HK-2 (cell line): ENCODE data around the gene TRAPPC6A.

Source experiments
- DNase-seq: peaks from one replicate; pipeline ENCODE4 v3.0.0-alpha.2; 2018; ENCODE audit not compliant: unreplicated experiment

The TRAPPC6A gene

DNA sequence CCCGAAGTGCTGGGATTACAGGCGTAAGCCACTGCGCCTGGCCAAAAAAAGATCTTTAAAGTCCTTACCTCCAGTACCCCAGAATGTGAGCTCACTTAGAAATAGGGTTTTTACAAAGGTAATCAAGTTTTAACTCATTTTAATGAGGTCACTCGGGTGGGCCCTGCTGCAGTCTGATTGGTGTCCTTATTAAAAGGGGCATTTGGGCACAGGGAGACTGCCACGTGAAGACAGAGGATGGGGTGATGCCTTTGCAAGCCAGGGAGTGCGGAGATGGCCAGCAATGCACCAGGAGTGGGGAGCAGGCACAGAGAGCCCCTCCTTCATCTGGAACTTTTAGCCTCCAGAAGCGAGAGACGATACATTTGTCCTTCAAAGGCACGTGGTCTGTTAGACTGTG is 28.9 kb downstream of the TRAPPC6A start:
- DNase-seq, result no peak

DNA sequence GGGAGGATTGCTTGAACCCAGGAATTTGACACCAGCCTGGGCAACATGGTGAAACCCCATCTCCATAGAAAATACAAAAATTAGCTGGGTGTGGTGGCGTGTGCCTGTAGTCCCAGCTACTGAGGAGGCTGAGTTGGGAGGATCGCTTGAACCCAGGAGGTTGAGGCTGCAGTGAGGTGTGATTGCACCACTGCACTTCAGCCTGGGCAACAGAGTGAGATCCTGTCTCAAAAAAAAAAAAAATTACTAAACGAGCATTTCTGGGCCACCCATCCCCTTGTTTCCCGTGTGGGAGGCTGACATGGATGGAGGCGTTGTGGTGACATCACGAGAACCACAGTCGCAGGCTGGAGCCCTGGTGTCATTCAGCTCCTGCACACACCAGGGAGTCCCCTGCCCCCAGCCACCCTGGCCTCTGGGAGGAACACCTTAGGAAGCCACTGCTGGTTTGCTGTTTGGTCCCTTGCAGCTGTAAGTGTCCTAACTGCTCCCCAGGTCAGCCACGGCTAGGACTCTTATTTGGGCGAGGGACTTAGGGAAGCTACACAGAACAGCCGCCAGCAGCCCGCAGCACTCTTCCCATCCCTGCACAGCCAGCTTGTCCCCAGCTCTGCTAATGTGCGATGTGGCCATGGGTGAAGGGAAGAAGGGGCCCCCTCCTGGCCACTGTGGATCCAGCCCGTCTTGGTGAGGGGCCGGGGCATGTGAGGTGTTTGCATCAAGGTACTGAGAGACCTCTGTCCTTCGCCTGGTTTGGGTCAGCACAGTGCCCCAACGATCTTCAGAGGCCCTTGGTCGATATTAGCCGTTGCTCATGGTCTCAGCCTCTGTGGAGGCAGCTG is 30.0 kb downstream of the TRAPPC6A start:
- no peak for DNase-seq

DNA sequence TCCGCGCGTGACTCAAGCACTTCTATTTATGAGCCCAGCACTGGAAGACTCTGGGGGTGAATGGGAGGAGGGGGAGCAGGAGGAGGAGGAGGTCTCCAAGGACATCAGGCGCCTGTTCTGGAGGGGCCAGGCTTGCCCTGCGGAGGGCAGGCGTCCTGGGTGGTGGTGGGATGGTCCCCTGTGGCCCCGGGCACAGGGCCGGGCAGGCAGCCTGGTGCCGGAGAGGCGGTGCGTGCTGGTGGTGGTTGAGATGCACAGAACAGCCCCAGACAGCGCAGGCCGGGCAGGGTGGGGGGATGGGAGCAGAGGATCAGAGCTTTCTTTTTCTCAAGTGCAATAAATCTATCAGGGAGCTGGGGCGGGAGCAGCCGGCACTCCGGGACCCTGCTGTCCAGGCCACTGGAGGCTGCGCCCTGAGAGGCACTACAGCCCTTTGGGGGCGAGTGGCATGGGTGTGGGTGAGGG is 31.3 kb downstream of the TRAPPC6A start:
- DNase-seq, result no peak

GRCh38 chr19:45146251-45146650 is 31.8 kb downstream of the TRAPPC6A start:
- DNase-seq, result no peak

DNA sequence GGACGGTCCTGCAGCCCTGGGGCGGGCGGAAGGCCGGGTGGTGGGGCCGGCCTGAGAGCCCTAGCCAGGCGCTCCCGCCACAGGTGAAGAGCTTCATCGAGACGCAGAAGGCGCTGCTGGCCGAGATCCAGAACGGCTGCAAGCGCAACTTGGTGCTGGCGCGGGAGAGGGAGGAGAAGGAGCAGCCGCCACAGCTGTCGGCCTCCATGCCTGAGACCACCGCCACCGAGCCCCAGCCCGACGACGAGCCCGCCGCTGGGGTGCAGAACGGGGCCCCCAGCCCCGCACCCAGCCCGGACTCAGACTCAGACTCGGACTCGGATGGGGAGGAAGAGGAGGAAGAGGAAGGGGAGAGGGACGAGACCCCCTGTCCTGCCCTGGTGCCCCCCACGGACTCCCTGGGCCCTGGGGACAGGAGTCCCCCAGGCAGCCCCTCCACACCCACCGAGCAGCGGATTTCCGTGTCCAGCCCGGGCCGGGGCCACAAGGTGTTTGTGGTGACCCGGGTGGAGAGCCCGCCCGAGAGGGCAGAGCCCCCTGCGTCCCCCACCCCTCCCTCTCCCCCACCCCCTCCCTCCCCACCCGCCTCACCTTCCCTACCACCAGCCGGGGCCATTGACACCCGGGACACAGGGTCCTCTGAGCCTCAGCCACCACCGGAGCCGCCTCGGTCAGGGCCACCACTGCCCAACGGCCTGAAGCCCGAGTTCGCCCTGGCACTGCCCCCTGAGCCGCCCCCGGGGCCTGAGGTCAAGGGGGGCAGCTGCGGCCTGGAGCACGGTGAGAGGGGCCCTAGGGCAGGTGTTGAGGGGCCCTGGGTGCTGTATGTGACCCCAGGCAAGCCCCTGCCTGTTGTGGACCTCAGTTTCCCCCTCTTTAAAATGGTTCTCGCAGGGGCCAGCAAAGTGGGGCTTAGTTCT is 32.5 kb downstream of the TRAPPC6A start:
- DNase-seq, result no peak

DNA sequence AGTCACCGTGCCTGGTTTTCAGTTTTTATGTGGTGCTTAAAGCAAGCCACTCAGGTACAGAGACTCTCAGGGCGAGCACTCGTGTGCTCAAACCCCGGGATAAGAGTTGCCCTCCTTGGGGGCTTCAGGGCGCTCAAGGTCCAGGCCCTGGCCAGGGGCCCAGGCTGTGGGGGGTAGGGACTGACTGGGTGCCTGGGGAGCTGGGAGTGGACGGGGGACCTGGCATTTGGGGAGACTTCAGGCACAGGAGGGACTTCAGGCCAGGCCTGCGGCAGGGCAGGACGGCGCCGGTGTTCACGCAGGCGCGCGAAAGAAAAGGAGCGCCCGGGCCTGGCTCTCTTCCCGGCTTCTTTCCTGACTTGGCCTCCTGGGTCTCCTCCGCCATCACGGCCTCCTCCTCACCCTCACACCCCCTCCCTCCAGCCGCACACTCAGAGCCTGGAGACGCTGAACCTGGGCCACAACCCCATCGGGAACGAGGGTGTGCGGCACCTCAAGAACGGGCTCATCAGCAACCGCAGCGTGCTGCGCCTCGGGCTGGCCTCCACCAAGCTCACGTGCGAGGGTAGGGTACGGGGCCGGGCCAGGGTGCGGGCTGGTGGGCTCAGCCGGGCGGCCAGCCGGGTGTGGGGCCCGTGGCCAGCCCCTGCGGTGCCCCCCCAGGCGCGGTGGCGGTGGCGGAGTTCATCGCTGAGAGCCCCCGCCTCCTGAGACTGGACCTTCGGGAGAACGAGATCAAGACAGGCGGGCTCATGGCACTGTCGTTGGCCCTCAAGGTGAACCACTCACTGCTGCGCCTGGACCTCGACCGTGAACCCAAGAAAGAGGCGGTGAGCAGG is 33.4 kb downstream of the TRAPPC6A start:
- DNase-seq, result no peak

DNA sequence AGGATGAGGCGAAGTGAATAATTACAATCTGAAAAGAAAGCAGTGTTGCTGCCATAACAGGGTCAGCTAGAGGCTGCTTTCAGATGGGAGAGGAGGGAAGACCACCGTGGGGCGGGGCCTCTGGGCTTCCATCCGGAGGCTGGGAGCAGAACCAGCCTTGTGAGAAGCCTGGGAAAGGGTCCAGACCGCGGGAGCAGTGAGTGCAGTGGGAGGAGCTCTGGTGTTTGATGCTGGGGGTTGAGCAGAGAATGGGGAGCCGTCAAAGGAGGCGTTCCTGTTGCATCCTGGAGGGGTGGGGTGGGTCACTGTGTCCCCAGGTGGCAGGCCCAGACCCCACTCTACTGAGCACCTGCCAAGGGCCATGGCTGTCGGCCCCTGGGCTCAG is 35.3 kb downstream of the TRAPPC6A start:
- no peak for DNase-seq

DNA sequence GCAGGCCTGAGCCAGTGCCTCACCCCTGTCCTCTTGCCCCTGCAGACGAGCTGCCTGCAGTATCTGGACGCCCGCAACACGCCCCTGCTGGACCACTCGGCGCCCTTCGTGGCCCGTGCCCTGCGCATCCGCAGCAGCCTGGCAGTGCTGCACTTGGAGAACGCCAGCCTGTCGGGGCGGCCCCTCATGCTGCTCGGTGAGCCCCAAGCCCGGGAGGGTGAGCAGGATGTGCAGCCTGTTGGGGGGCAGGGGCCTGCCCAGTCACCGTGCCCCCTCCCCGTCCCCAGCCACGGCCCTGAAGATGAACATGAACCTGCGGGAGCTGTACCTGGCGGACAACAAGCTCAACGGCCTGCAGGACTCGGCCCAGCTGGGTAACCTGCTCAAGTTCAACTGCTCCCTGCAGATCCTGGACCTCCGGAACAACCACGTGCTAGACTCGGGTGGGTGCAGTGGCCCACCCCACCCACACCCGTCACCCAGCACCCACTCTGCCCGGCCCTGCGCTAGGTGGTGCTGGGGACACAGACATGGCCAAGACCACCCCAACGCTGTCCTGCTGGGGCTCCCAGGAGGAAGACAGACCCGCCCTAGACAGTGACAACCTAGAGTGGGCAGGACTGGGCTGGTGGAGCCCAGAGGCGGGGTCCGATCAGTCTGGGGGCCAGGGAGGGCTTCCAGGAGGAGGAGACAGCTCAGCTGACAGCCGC is 35.9 kb downstream of the TRAPPC6A start:
- no peak for DNase-seq

DNA sequence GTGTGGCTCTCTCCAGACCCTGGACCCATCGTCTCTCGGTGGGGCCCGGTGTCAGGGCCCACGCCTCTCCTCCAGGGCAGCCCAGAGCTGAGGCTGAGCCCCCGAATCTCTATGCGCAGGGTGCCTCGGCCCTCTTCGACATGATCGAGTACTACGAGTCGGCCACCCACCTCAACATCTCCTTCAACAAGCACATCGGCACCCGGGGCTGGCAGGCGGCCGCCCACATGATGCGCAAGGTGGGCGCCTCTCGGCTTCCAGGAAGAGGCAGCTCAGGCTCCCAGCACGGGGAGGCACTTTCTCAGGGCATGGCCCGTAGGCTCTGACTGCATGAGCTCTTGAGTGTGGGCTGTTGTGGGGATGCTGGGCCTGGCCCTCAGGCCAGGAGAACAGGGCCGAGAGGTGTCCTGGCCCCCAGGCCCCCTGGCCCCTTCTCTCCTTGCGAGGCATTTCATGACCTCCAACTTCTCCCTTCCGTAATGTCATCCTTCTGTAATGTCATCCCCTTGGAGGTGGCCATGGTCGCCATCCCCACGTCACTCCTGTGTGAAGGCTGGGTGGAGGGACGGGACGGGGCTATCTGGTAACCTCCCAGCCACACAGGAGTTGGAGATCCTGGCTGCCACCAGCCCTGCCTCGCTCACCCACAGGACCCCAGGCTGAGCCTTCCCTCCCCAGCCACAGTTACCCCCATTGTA is 36.7 kb downstream of the TRAPPC6A start:
- no peak for DNase-seq

- DNase-seq, result no peak
Observed at GRCh38 chr19:45140533-45140932, 37.5 kb downstream of the TRAPPC6A start.

DNA sequence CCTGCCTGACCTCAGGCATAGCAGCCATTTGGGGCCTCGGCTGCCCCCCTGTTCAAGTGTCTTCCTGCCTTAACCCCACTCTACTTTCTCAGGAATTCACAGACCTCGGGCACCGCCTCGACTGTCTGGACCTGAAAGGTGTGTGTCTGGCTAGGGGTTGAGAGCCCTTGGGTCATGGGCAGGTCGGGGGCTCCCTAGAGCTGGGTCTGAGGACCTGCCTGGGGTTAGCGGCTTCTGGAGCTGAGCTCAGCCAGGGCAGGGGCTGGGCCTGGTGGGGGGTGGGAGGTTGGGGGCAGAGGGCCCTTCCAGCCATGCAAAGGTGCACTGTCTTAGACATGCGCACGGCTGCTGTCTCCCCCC is 37.9 kb downstream of the TRAPPC6A start:
- DNase-seq, result no peak

DNA sequence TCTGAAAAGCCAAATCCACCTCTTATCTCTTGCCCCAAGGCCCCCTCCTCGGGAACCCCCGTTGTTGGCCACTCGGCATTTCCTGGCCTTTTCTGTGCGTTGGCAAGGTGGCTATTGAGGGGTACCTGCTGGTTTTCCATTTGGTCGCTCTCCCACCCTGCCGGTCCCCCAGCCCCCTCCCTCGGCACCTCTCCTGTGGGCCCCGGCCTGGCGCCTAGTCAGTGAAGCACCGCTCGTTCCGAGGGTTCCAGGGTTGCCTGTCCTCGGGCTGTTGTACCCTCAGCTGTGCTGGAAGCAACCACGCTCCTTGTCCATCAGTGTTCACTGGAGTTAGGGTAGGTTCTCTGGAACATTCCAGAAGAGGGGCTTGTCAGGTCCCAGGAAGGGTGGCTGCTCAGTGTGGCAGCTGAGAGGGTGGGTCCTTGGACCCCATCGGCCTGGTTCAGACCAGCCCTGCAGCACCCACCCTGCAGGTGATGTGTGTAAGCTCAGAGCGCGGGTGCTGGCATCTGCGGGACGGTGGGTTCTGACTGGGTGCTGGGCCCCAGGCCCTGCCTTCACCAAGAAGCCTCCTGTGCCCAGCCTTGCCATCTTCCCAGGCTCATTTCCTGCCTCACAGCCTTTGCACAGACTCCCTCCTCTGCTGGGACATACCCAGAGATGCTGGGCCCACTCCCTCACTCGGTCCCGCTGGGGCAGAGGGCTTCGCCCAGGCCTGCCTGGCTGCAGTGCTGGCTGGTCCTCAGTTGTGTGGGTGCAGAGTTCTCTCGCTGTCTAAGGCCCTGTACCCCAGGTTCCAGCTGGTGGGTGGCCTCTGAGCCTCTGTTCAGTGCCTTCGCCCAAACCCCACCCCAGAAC is 38.5 kb downstream of the TRAPPC6A start:
- DNase-seq, result no peak

GRCh38 chr19:45138303-45138751 is 39.7 kb downstream of the TRAPPC6A start:
- no peak for DNase-seq

GRCh38 chr19:45137179-45137761 is 40.8 kb downstream of the TRAPPC6A start:
- no peak for DNase-seq

DNA sequence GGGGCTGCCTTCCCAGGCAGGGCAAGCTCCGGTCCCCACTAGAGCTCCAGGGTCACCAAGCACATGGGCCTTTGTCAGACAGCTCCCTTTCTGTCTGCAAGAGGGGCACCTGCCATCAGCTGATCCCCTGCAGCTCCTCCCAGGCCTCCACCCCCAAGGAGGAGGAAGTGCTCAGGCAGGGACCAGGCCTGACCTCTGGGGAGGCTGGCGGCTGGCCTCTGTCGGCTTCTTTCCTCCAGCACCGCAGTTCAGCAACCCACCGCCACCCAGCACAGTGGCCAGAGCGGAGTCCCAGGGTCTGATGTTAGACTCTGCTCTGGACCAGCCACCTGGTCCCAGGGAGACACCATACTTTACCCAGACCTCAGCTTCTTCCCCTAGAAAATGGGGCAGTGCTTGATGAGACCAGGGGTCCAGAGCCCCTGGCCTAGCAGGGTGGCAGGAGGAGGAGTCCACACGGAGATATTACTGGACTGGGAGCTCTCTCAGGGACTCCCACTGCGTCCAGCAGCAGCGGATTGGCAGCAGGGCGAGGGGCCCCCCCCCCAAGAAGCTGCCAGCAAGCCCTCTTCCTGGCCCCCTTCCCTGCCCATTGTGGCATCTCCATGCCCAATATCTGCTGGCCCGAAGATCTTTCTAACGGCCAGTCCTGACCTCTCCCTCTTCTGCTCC is 41.4 kb downstream of the TRAPPC6A start:
- no peak for DNase-seq

DNA sequence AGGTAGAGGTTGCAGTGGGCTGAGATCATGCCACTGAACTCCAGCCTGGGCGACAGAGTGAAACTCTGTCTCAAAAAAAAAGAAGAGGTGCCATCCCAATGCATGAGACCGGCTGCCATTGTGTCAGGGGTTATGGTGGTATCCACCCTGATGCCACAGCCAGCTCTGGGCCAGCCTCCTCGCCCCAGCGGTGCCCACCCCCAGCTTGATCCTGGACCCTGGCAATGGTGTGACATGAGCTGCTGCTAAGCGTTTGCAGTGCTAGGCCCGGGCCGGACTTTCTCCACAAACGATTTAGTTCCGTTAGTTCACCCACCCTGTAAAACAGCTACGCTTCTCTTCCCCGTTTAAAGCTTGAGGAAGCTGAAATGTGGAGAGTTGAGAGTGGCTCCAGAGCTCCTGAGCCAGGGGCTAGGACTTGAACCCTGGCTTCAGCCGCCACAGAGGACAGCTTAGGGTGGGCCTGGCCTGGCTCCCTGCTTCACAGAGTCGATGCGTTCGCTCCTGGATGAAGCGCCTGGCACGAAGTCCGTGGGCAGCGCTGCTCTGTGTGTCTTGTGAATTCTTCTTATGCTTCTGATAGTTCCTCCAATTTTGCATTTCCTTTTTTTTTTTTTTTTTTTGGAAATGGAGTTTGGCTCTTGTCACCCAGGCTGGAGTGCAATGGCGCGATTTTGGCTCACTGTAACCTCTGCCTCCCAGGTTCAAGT is 42.7 kb downstream of the TRAPPC6A start:
- no peak for DNase-seq

DNA sequence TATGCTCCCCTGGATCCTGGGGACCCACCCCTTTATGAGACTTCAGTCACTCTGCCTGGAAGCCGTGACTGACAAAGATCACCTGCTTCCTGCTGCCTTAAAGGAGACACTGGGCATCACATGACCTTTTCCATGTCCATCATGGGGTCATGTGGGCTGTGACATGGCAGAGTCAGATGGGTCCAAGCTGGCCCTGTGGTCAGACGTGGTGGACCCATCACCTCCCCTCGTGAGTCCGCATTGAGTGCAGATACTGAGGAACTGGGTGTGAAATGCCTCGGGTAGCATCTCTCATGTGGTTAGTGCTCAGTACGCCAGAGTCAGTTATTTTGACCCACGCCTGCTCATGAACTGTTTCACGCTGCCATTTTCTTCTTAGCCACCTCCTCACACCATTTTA is 44.4 kb downstream of the TRAPPC6A start:
- no peak for DNase-seq
